GM10847 (cell line): ENCODE results near the gene CCBE1.

Source experiments
- POLR2A ChIP-seq: IDR thresholded peaks from 2 replicates; pipeline ENCODE4 v1.6.1; 2011; ENCODE audit not compliant: insufficient read length; ENCODE audit errors: extremely low read depth

Gene CCBE1

GRCh38 chr18:59509481-59510442 lies 187.5 kb downstream of the CCBE1 start:
- TF ChIP-seq POLR2A = no peak

GRCh38 chr18:59505356-59505755 lies 191.9 kb downstream of the CCBE1 start:
- TF ChIP-seq POLR2A = no peak

- no peak for TF ChIP-seq POLR2A
Observed at GRCh38 chr18:59502274-59503175, 194.7 kb downstream of the CCBE1 start.

GRCh38 chr18:59501920-59502273 lies 195.3 kb downstream of the CCBE1 start:
- TF ChIP-seq POLR2A = no peak

- TF ChIP-seq POLR2A = no peak
Observed at GRCh38 chr18:59500765-59501164, 196.5 kb downstream of the CCBE1 start.

- TF ChIP-seq POLR2A = no peak
Observed at GRCh38 chr18:59498506-59499086, 198.6 kb downstream of the CCBE1 start.

GRCh38 chr18:59492756-59493421 lies 204.3 kb downstream of the CCBE1 start:
- no peak for TF ChIP-seq POLR2A

- no peak for TF ChIP-seq POLR2A
Observed at GRCh38 chr18:59488899-59489298, 208.3 kb downstream of the CCBE1 start.

- no peak for TF ChIP-seq POLR2A
Observed at GRCh38 chr18:59485382-59485781, 211.8 kb downstream of the CCBE1 start.

GRCh38 chr18:59484561-59485328 lies 212.5 kb downstream of the CCBE1 start:
- no peak for TF ChIP-seq POLR2A

- no peak for TF ChIP-seq POLR2A
Observed at GRCh38 chr18:59484131-59484530, 213.1 kb downstream of the CCBE1 start.

GRCh38 chr18:59481436-59481835 lies 215.8 kb downstream of the CCBE1 start:
- TF ChIP-seq POLR2A = no peak

- TF ChIP-seq POLR2A = no peak
Observed at GRCh38 chr18:59479776-59480175, 217.4 kb downstream of the CCBE1 start.

- TF ChIP-seq POLR2A = no peak
Observed at GRCh38 chr18:59478591-59478990, 218.6 kb downstream of the CCBE1 start.
